Measurements from ENCODE around the gene POSTN.

POSTN gene

DNA sequence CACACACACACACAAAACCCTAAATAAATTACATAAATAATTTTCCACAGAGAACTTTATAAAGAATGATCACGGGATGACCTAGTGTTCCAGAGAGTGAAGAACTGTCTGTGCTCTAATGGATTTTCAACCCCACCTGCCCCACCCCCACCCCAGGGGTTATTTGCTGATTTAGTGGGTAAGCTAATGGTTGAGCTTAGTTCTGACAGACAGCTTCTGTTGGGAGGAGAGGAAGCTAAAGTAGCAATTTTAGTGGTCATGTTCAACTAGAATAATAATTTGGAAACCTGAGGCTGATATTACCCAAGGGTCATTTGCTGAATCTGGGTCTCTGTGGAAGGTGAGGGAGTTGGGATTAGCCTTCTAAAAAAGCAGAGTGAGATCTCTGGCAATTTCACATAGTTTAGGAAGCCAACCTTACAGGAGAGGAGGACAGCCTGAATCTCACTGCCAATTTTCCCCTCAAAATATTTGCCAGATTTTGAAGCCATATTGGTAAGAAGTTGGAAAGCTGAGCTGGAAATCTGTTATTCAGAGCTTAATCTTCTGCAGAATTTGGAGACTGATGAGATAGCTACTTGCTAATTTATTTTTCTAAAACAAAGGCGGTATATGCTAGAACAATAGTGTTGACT lies 68.7 kb downstream of the POSTN start (continued):
- TF ChIP-seq, protein P1, sequence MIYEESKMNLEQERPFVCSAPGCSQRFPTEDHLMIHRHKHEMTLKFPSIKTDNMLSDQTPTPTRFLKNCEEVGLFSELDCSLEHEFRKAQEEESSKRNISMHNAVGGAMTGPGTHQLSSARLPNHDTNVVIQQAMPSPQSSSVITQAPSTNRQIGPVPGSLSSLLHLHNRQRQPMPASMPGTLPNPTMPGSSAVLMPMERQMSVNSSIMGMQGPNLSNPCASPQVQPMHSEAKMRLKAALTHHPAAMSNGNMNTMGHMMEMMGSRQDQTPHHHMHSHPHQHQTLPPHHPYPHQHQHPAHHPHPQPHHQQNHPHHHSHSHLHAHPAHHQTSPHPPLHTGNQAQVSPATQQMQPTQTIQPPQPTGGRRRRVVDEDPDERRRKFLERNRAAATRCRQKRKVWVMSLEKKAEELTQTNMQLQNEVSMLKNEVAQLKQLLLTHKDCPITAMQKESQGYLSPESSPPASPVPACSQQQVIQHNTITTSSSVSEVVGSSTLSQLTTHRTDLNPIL (CRISPR knock-in tag; IDR thresholded peaks at IDR 0.05; ENCODE audit: low read depth), result no peak

GRCh38 chr13:37526710-37527473 lies 71.7 kb downstream of the POSTN start:
- no peak for TF ChIP-seq GLIS3 (CRISPR knock-in tag; IDR thresholded peaks at IDR 0.05)
- no peak for TF ChIP-seq ARNTL (CRISPR knock-in tag; IDR thresholded peaks at IDR 0.05; ENCODE audit: borderline replicate concordance, low read depth)
- TF ChIP-seq RARB (CRISPR knock-in tag; IDR thresholded peaks at IDR 0.05), result no peak
- no peak for TF ChIP-seq POU6F1 (CRISPR knock-in tag; IDR thresholded peaks at IDR 0.05; ENCODE audit: borderline replicate concordance, low read depth)
- no peak for TF ChIP-seq ZC3H10 (CRISPR knock-in tag; IDR thresholded peaks at IDR 0.05)
- TF ChIP-seq, protein P2, sequence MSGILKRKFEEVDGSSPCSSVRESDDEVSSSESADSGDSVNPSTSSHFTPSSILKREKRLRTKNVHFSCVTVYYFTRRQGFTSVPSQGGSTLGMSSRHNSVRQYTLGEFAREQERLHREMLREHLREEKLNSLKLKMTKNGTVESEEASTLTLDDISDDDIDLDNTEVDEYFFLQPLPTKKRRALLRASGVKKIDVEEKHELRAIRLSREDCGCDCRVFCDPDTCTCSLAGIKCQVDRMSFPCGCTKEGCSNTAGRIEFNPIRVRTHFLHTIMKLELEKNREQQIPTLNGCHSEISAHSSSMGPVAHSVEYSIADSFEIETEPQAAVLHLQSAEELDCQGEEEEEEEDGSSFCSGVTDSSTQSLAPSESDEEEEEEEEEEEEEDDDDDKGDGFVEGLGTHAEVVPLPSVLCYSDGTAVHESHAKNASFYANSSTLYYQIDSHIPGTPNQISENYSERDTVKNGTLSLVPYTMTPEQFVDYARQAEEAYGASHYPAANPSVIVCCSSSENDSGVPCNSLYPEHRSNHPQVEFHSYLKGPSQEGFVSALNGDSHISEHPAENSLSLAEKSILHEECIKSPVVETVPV (CRISPR knock-in tag; IDR thresholded peaks at IDR 0.05), result no peak
- no peak for TF ChIP-seq BACH2 (CRISPR knock-in tag; IDR thresholded peaks at IDR 0.05; ENCODE audit: borderline replicate concordance)
- TF ChIP-seq TOX (CRISPR knock-in tag; IDR thresholded peaks at IDR 0.05; ENCODE audit: borderline replicate concordance), result no peak
- TF ChIP-seq TCF4 (CRISPR knock-in tag; IDR thresholded peaks at IDR 0.05; ENCODE audit: borderline replicate concordance), result no peak
- TF ChIP-seq SNAI2 (CRISPR knock-in tag; IDR thresholded peaks at IDR 0.05), result no peak
- TF ChIP-seq ESRRG (CRISPR knock-in tag; IDR thresholded peaks at IDR 0.05), result no peak
- no peak for TF ChIP-seq TSHZ2 (CRISPR knock-in tag; IDR thresholded peaks at IDR 0.05)
- TF ChIP-seq, protein P3, sequence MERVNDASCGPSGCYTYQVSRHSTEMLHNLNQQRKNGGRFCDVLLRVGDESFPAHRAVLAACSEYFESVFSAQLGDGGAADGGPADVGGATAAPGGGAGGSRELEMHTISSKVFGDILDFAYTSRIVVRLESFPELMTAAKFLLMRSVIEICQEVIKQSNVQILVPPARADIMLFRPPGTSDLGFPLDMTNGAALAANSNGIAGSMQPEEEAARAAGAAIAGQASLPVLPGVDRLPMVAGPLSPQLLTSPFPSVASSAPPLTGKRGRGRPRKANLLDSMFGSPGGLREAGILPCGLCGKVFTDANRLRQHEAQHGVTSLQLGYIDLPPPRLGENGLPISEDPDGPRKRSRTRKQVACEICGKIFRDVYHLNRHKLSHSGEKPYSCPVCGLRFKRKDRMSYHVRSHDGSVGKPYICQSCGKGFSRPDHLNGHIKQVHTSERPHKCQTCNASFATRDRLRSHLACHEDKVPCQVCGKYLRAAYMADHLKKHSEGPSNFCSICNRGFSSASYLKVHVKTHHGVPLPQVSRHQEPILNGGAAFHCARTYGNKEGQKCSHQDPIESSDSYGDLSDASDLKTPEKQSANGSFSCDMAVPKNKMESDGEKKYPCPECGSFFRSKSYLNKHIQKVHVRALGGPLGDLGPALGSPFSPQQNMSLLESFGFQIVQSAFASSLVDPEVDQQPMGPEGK (CRISPR knock-in tag; IDR thresholded peaks at IDR 0.05; ENCODE audit: borderline replicate concordance), result no peak
- TF ChIP-seq PPARA (CRISPR knock-in tag; IDR thresholded peaks at IDR 0.05; ENCODE audit: borderline replicate concordance), result no peak
- no peak for TF ChIP-seq CSDC2 (CRISPR knock-in tag; IDR thresholded peaks at IDR 0.05)
- TF ChIP-seq ZNF70 (CRISPR knock-in tag; IDR thresholded peaks at IDR 0.05), result no peak
- TF ChIP-seq, protein P1 (CRISPR knock-in tag; IDR thresholded peaks at IDR 0.05; ENCODE audit: low read depth), result no peak
- no peak for TF ChIP-seq ZNF565 (CRISPR knock-in tag; conservative IDR thresholded peaks at IDR 0.05; ENCODE audit: low read depth)
- TF ChIP-seq ZNF8 (CRISPR knock-in tag; IDR thresholded peaks at IDR 0.05), result no peak
- no peak for ATAC-seq
